ENCODE measurements around the gene SIAE. TPM values are rescaled to one million over a fixed set of nuclear protein-coding genes. Genes with fewer than 3 reads are reported as not detected.

SIAE gene
- total and polyA plus RNA-seq, 2 experiments from 2014 or later = 24.0 to 35.5 TPM

- no peaks in the 10 kb centered on the region for H3K27me3 ChIP-seq
- H2AFZ ChIP-seq = no peak overlapping the region
- no peak overlapping the region for H3K4me2 ChIP-seq
- H3K79me2 ChIP-seq = no peaks in the 10 kb centered on the region
- no peaks in the 10 kb centered on the region for H3K9me3 ChIP-seq (ENCODE audit: low read depth)
- TF ChIP-seq CTCF (IDR thresholded peaks at IDR 0.05; ENCODE audit: poor library complexity) = no peak
- no peak for TF ChIP-seq EZH2phosphoT487 (IDR thresholded peaks at IDR 0.05; ENCODE audit: low read depth, severe bottlenecking, unreplicated experiment)
- no peak for TF ChIP-seq EZH2 (IDR thresholded peaks at IDR 0.05; ENCODE audit: borderline replicate concordance)
- DNase-seq (ENCODE audit: low spot score) = no peak
- H3K4me3 ChIP-seq = no peak overlapping the region
- H3K27ac ChIP-seq = no peak overlapping the region
- H3K36me3 ChIP-seq (replicated peaks; ENCODE audit: insufficient read depth, low read depth) = no peaks in the 10 kb centered on the region
- H3K4me1 ChIP-seq (ENCODE audit: insufficient read depth) = peaks cover 3% of the 10 kb centered on the region
- 84% methylated on average over 5 of the region's 5 CpGs for WGBS (ENCODE audit: low lambda C conversion rate, missing lambda C conversion rate)
- H3K9me2 ChIP-seq (replicated peaks; ENCODE audit: insufficient read depth) = no peaks in the 10 kb centered on the region
- H4K20me1 ChIP-seq (ENCODE audit: insufficient read depth, poor library complexity, severe bottlenecking) = no peaks in the 10 kb centered on the region
These were observed 32.9 kb downstream of the SIAE start for GRCh38 chr11:124640666-124641065.

GRCh38 chr11:124639186-124639585 lies 34.4 kb downstream of the SIAE start:
- WGBS (ENCODE audit: low lambda C conversion rate, missing lambda C conversion rate) = 59% methylated on average over 1 of the region's 1 CpG
- Histone ChIP-seq H3K36me3 (replicated peaks; ENCODE audit: insufficient read depth, low read depth) (no peaks in the 10 kb centered on the region), H3K4me1 (ENCODE audit: insufficient read depth) (peaks cover 3% of the 10 kb centered on the region), H3K27ac (peak overlapping the region; percentile 76), H3K9me3 (ENCODE audit: low read depth) (no peaks in the 10 kb centered on the region), H3K4me3 (no peak overlapping the region), H3K4me2 (no peak overlapping the region), H3K9me2 (replicated peaks; ENCODE audit: insufficient read depth) (no peaks in the 10 kb centered on the region), H3K27me3 (no peaks in the 10 kb centered on the region), H2AFZ (no peak overlapping the region), H3K79me2 (no peaks in the 10 kb centered on the region), H4K20me1 (ENCODE audit: insufficient read depth, poor library complexity, severe bottlenecking) (no peaks in the 10 kb centered on the region)
- DNase-seq (ENCODE audit: low spot score) = peak; percentile 45
- TF ChIP-seq EZH2phosphoT487 (IDR thresholded peaks at IDR 0.05; ENCODE audit: low read depth, severe bottlenecking, unreplicated experiment) (no peak), EZH2 (IDR thresholded peaks at IDR 0.05; ENCODE audit: borderline replicate concordance) (no peak), CTCF (IDR thresholded peaks at IDR 0.05; ENCODE audit: poor library complexity) (no peak)

GRCh38 chr11:124638500-124638899 lies 35.0 kb downstream of the SIAE start:
- no peaks in the 10 kb centered on the region for H3K9me2 ChIP-seq (replicated peaks; ENCODE audit: insufficient read depth)
- H3K79me2 ChIP-seq = no peaks in the 10 kb centered on the region
- H3K27ac ChIP-seq = peak overlapping the region; percentile 76
- H3K4me1 ChIP-seq (ENCODE audit: insufficient read depth) = peaks cover 3% of the 10 kb centered on the region
- no peaks in the 10 kb centered on the region for H3K36me3 ChIP-seq (replicated peaks; ENCODE audit: insufficient read depth, low read depth)
- no peaks in the 10 kb centered on the region for H3K27me3 ChIP-seq
- H3K4me2 ChIP-seq = no peak overlapping the region
- no peak overlapping the region for H3K4me3 ChIP-seq
- TF ChIP-seq CTCF (IDR thresholded peaks at IDR 0.05; ENCODE audit: poor library complexity) (no peak), EZH2phosphoT487 (IDR thresholded peaks at IDR 0.05; ENCODE audit: low read depth, severe bottlenecking, unreplicated experiment) (no peak), EZH2 (IDR thresholded peaks at IDR 0.05; ENCODE audit: borderline replicate concordance) (no peak)
- no peaks in the 10 kb centered on the region for H3K9me3 ChIP-seq (ENCODE audit: low read depth)
- 77% methylated on average over 3 of the region's 3 CpGs for WGBS (ENCODE audit: low lambda C conversion rate, missing lambda C conversion rate)
- no peak overlapping the region for H2AFZ ChIP-seq
- no peak for DNase-seq (ENCODE audit: low spot score)
- H4K20me1 ChIP-seq (ENCODE audit: insufficient read depth, poor library complexity, severe bottlenecking) = no peaks in the 10 kb centered on the region

GRCh38 chr11:124635932-124636331 lies 37.6 kb downstream of the SIAE start:
- 66% methylated on average over 3 of the region's 3 CpGs for WGBS (ENCODE audit: low lambda C conversion rate, missing lambda C conversion rate)

More at GRCh38 chr11:124635932-124636331, 37.6 kb downstream of the SIAE start:
- Histone ChIP-seq H3K27me3 (no peaks in the 10 kb centered on the region), H3K4me2 (no peak overlapping the region), H4K20me1 (ENCODE audit: insufficient read depth, poor library complexity, severe bottlenecking) (no peaks in the 10 kb centered on the region), H3K36me3 (replicated peaks; ENCODE audit: insufficient read depth, low read depth) (no peaks in the 10 kb centered on the region), H3K4me1 (ENCODE audit: insufficient read depth) (peaks cover 3% of the 10 kb centered on the region), H3K9me3 (ENCODE audit: low read depth) (no peaks in the 10 kb centered on the region), H3K9me2 (replicated peaks; ENCODE audit: insufficient read depth) (no peaks in the 10 kb centered on the region), H2AFZ (no peak overlapping the region), H3K27ac (no peak overlapping the region), H3K4me3 (no peak overlapping the region), H3K79me2 (no peaks in the 10 kb centered on the region)
- no peak for DNase-seq (ENCODE audit: low spot score)
- no peak for TF ChIP-seq EZH2phosphoT487 (IDR thresholded peaks at IDR 0.05; ENCODE audit: low read depth, severe bottlenecking, unreplicated experiment)
- no peak for TF ChIP-seq CTCF (IDR thresholded peaks at IDR 0.05; ENCODE audit: poor library complexity)
- no peak for TF ChIP-seq EZH2 (IDR thresholded peaks at IDR 0.05; ENCODE audit: borderline replicate concordance)

Data from hepatocyte (in vitro differentiated cells).